Endothelial cell of umbilical vein (primary cell): ENCODE measurements around the gene PARK7. TPM values are rescaled to one million over a fixed set of nuclear protein-coding genes. Genes with fewer than 3 reads are reported as not detected.

Source experiments
- BruUV-seq: library from RNA; stranded (reverse); fragments of 400-500 nt; replicated peaks from 2 replicates; lab custom pipeline; 2021; lab: Mats Ljungman, UMichigan
- CTCF ChIA-PET: fragments of 300-600, 350-600 bp; sonication (Branson Sonifier 250); formaldehyde crosslinking; loops from one replicate; lab custom pipeline; 2021; ENCODE audit warnings: antibody characterized with exemption, inconsistent platforms; lab: Charles Lee
- POLR2A ChIA-PET: fragments of 300-600, 350-600 bp; sonication (Branson Sonifier 250); formaldehyde crosslinking; loops from one replicate; lab custom pipeline; 2021; ENCODE audit warnings: antibody characterized with exemption, inconsistent platforms; lab: Charles Lee
- DNase-seq: peaks from one replicate; pipeline ENCODE4 v3.0.0-alpha.2; 2011; ENCODE audit warnings: low read depth, low spot score
- FAIRE-seq: peaks from 2 replicates; lab custom pipeline; 2011; peaks lifted over from hg19 to GRCh38; lab: Jason Lieb, UNC
- H2AFZ ChIP-seq: 2 replicates; pipeline ENCODE4 v1.6.0; 2012; ENCODE audit warnings: low read depth, low read length, control low read depth, inconsistent platforms
- H3K27ac ChIP-seq: 2 replicates; pipeline ENCODE4 v1.5.1; 2011; ENCODE audit warnings: low read depth, mild to moderate bottlenecking, control low read depth, low read length, moderate library complexity; ENCODE audit not compliant: insufficient read depth
- H3K27me3 ChIP-seq, 2 experiments: 2 replicates each; pipeline versions ENCODE4 v1.6.0 to v1.6.1; 2011; ENCODE audit warnings: low read length in 2 of 2, mixed read lengths in 1 of 2; ENCODE audit not compliant: control insufficient read depth in 2 of 2, insufficient read depth in 2 of 2
- H3K36me3 ChIP-seq, 2 experiments: 2 replicates in 1 of 2; 3 replicates in 1 of 2; pipeline ENCODE4 v1.5.1; 2011; ENCODE audit warnings: low read length in 2 of 2, mild to moderate bottlenecking in 1 of 2, moderate library complexity in 1 of 2; ENCODE audit not compliant: control insufficient read depth in 2 of 2, insufficient read depth in 2 of 2; ENCODE audit errors: extremely low read depth in 1 of 2
- H3K4me1 ChIP-seq: 3 replicates; pipeline ENCODE4 v1.5.1; 2011; ENCODE audit warnings: mild to moderate bottlenecking, low read length; ENCODE audit not compliant: control insufficient read depth, insufficient read depth; ENCODE audit errors: extremely low read depth
- H3K4me2 ChIP-seq: 2 replicates; pipeline ENCODE4 v1.6.1; 2011; ENCODE audit warnings: low read length, control low read depth, mixed read lengths; ENCODE audit not compliant: insufficient read depth
- H3K4me3 ChIP-seq, 3 experiments: fragments of 200-600 bp in 1 of 3; sonication (generic), shearing (Covaris generic) in 1 of 3; replicated peaks in 1 of 3; 2 replicates each; pipeline ENCODE4 v1.5.1; 2011 to 2016; ENCODE audit warnings: control low read depth in 3 of 3, low read length in 3 of 3, mild to moderate bottlenecking in 2 of 3, inconsistent platforms in 1 of 3, low read depth in 1 of 3, moderate library complexity in 1 of 3; ENCODE audit not compliant: insufficient read depth in 1 of 3
- H3K79me2 ChIP-seq: 2 replicates; pipeline ENCODE4 v1.6.0; 2012; ENCODE audit warnings: low read length, inconsistent platforms; ENCODE audit not compliant: control insufficient read depth, insufficient read depth
- H3K9ac ChIP-seq: replicated peaks from 2 replicates; pipeline ENCODE3; 2011; ENCODE audit warnings: low read length, control low read depth; ENCODE audit not compliant: insufficient read depth; ENCODE audit errors: extremely low read depth
- H3K9me1 ChIP-seq: replicated peaks from 3 replicates; pipeline ENCODE4 v1.6.0; 2011; ENCODE audit warnings: mild to moderate bottlenecking, low read length; ENCODE audit not compliant: control insufficient read depth, insufficient read depth; ENCODE audit errors: extremely low read depth
- H3K9me3 ChIP-seq: replicated peaks from 2 replicates; pipeline ENCODE4 v1.5.1; 2012; ENCODE audit warnings: low read length, inconsistent platforms; ENCODE audit not compliant: control insufficient read depth, insufficient read depth
- H4K20me1 ChIP-seq: replicated peaks from 2 replicates; pipeline ENCODE3; 2011; ENCODE audit warnings: mild to moderate bottlenecking, low read length; ENCODE audit not compliant: control insufficient read depth, insufficient read depth; ENCODE audit errors: extremely low read depth
- FOS ChIP-seq: IDR thresholded peaks from 2 replicates; pipeline ENCODE4 v1.6.1; 2011; ENCODE audit warnings: mild to moderate bottlenecking, low read length, moderate library complexity, borderline replicate concordance; ENCODE audit not compliant: insufficient read depth
- JUN ChIP-seq: IDR thresholded peaks from 2 replicates; pipeline ENCODE4 v1.6.1; 2011; ENCODE audit warnings: borderline replicate concordance, low read depth; ENCODE audit not compliant: insufficient read length, insufficient read depth
- MYC ChIP-seq: IDR thresholded peaks from one replicate; pipeline ENCODE4 v1.6.1; 2011; ENCODE audit warnings: mild to moderate bottlenecking, low read depth, low read length
- POLR2A ChIP-seq: IDR thresholded peaks from 2 replicates; pipeline ENCODE4 v1.6.1; 2012; ENCODE audit warnings: low read depth, mild to moderate bottlenecking, control low read depth, low read length
- POLR2AphosphoS5 ChIP-seq: IDR thresholded peaks from 2 replicates; pipeline ENCODE4 v1.6.1; 2012; ENCODE audit warnings: low read depth, mild to moderate bottlenecking, control low read depth, low read length, moderate library complexity; ENCODE audit not compliant: insufficient read depth
- dilution Hi-C: fragments of 300-500 bp; cut with MboI; formaldehyde crosslinking; loops from one replicate; pipeline ENCODE4 v1.15.0; 2019; ENCODE audit warnings: low sequenced_read_pairs; ENCODE audit not compliant: extremely low pct_ligation_motif_present
- intact Hi-C: fragments of 100-400 bp; cut with micrococcal nuclease; formaldehyde crosslinking; loops from one replicate; pipeline ENCODE4 v1.10.0; 2022
- polyA plus RNA-seq, 4 experiments: library from polyadenylated mRNA; depleted of rRNA in 3 of 4; stranded (reverse) in 3 of 4; unstranded in 1 of 4; fragments of >200 nt; gene quantifications; 2 replicates each; pipeline versions ENCODE4 v1.2.1 to v1.2.3, GENCODE V29; 2011 to 2012; ENCODE audit warnings: missing spikeins in 1 of 4
- total RNA-seq: library from RNA; stranded (reverse); gene quantifications from 2 replicates; pipeline ENCODE4 v1.2.3, GENCODE V29; 2021
- TF ChIP-seq, protein P1 (sequence below): IDR thresholded peaks from 2 replicates; pipeline ENCODE4 v1.6.1; 2011; ENCODE audit not compliant: insufficient read depth, insufficient read length
- TF ChIP-seq, protein P2 (sequence below), 2 donors: IDR thresholded peaks; 1 replicate in 1 of 2; 2 replicates in 1 of 2; pipeline ENCODE4 v1.5.1; 2011; ENCODE audit warnings: low read length in 2 of 2, mild to moderate bottlenecking in 2 of 2, moderate library complexity in 2 of 2, control low read depth in 1 of 2, inconsistent platforms in 1 of 2, low read depth in 1 of 2; ENCODE audit not compliant: insufficient read depth in 1 of 2; ENCODE audit errors: extremely low read depth in 1 of 2

PARK7 gene
- total and polyA plus RNA-seq, 2 donors (not counting 3 experiments of a cell fraction or from before 2014, with no cell fraction given): 203 to 294 TPM

DNA sequence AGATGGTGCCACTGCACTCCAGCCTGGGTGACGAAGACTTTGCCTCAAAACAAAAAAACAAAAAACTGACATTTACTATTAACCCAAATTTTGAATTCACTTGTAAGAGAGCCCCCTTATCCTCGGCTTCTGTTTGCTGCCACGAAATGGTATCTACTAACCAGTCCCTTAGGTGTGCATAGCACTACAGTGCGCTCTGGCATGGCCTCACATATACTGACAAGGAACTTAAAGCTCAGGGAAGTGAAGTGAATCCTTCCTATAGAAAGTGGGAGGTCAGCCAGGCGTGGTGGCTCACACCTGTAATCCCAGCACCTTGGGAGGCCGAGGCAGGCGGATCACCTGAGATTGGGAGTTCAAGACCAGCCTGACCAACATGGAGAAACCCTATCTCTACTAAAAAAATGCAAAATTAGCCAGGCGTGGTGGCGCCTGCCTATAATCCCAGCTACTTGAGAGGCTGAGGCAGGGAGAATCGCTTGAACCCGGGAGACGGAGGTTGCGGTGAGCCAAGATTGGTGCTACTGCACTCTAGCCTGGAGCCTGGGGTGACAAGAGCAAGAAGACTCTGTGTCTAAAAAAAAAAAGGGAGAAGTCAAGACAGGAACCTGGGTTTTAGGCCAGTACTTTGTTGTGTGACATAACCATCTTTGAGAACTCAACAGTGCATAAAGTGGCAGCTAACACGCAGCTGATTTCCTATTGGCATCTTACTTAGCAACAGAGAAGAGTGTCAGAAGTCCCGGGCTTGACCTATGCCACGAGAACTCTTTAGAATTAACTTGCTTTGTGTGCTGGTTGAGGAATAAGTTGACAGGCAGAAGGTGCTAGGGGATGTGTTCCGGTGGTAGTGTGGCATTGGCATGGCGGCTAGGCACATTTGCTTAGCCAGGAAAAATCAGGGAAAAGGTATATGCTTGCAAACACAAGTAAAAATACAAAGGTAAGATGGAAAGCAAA, 47.8 kb downstream of the PARK7 start:
- FAIRE-seq (no peak), DNase-seq (no peak)
- dilution Hi-C loops (loop anchor here (10.0 kb wide), 1 partner anchor 305 kb away; the partner anchor contains the start of gene SLC45A1), intact Hi-C loops (no loop called here)
- no peaks in the 10 kb centered on the region for H3K9me3 ChIP-seq
- POLR2A ChIA-PET: no interaction called here
- no TSS peak for BruUV-seq
- H3K9ac ChIP-seq: no peak overlapping the region
- H3K4me1 ChIP-seq: peaks cover 19% of the 10 kb centered on the region
- CTCF ChIA-PET: interaction anchor here (1.0 kb wide), 1 partner anchor 9 kb away, joined by 3 read pairs; no protein-coding TSS in a partner anchor
- no peaks in the 10 kb centered on the region for H3K27me3 ChIP-seq
- H3K4me3 ChIP-seq: no peak overlapping the region
- no peak overlapping the region for H3K4me2 ChIP-seq
- H2AFZ ChIP-seq: no peak overlapping the region
- TF ChIP-seq POLR2AphosphoS5 (peak; percentile 22), MYC (no peak), FOS (no peak), POLR2A (no peak), JUN (no peak)
- TF ChIP-seq, protein P1, sequence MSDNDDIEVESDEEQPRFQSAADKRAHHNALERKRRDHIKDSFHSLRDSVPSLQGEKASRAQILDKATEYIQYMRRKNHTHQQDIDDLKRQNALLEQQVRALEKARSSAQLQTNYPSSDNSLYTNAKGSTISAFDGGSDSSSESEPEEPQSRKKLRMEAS: no peak
- TF ChIP-seq, protein P2, sequence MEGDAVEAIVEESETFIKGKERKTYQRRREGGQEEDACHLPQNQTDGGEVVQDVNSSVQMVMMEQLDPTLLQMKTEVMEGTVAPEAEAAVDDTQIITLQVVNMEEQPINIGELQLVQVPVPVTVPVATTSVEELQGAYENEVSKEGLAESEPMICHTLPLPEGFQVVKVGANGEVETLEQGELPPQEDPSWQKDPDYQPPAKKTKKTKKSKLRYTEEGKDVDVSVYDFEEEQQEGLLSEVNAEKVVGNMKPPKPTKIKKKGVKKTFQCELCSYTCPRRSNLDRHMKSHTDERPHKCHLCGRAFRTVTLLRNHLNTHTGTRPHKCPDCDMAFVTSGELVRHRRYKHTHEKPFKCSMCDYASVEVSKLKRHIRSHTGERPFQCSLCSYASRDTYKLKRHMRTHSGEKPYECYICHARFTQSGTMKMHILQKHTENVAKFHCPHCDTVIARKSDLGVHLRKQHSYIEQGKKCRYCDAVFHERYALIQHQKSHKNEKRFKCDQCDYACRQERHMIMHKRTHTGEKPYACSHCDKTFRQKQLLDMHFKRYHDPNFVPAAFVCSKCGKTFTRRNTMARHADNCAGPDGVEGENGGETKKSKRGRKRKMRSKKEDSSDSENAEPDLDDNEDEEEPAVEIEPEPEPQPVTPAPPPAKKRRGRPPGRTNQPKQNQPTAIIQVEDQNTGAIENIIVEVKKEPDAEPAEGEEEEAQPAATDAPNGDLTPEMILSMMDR (IDR thresholded peaks at IDR 0.05; ENCODE audit: extremely low read depth in 1 of 2, insufficient read depth in 1 of 2, low read depth in 1 of 2, low read length in 2 of 2): no peak
- no peaks in the 10 kb centered on the region for H4K20me1 ChIP-seq
- H3K27ac ChIP-seq: no peak overlapping the region
- peaks cover 18 to 19% of the 10 kb centered on the region in 2 experiments for H3K36me3 ChIP-seq
- no peaks in the 10 kb centered on the region for H3K9me1 ChIP-seq
- peaks cover 21% of the 10 kb centered on the region for H3K79me2 ChIP-seq
